Chondrocyte (in vitro differentiated cells): ENCODE measurements around the gene TTF2. TPM values are rescaled to one million over a fixed set of nuclear protein-coding genes. Genes with fewer than 3 reads are reported as not detected.

ENCODE experiments used
- DNase-seq: peaks from one replicate; pipeline ENCODE4 v3.0.0; 2021; ENCODE audit warnings: mixed read lengths, low spot score
- H3K27ac Mint-ChIP-seq: one replicate; pipeline ENCODE4 v1.8.0; 2021; ENCODE audit warnings: mild to moderate bottlenecking, moderate library complexity, mixed read lengths; ENCODE audit not compliant: unreplicated experiment
- H3K27me3 Mint-ChIP-seq: 2 replicates; pipeline ENCODE4 v1.8.0; 2021; ENCODE audit warnings: low read depth, mixed read lengths
- H3K36me3 Mint-ChIP-seq: 2 replicates; pipeline ENCODE4 v1.8.0; 2021; ENCODE audit warnings: low read depth, mixed read lengths
- H3K4me1 Mint-ChIP-seq: 2 replicates; pipeline ENCODE4 v1.8.0; 2021; ENCODE audit warnings: low read depth, mild to moderate bottlenecking, mixed read lengths
- H3K4me3 Mint-ChIP-seq: one replicate; pipeline ENCODE4 v1.8.0; 2021; ENCODE audit warnings: mild to moderate bottlenecking, moderate library complexity, mixed read lengths; ENCODE audit not compliant: unreplicated experiment
- H3K9me3 Mint-ChIP-seq: 2 replicates; pipeline ENCODE4 v1.8.0; 2021; ENCODE audit warnings: low read depth, mixed read lengths
- total RNA-seq: library from RNA; stranded (reverse); gene quantifications from 3 replicates; pipeline ENCODE4 v1.2.1, GENCODE V29; 2021
- TF ChIP-seq, protein P1 (sequence below): fragments of 200-600 bp; sonication (generic); IDR thresholded peaks from 2 replicates; pipeline ENCODE4 v1.5.0; 2021; ENCODE audit warnings: antibody characterized with exemption, mild to moderate bottlenecking, moderate library complexity

Gene TTF2
- total RNA-seq, 1 donor from 2014 or later, result 16.4 TPM

DNA sequence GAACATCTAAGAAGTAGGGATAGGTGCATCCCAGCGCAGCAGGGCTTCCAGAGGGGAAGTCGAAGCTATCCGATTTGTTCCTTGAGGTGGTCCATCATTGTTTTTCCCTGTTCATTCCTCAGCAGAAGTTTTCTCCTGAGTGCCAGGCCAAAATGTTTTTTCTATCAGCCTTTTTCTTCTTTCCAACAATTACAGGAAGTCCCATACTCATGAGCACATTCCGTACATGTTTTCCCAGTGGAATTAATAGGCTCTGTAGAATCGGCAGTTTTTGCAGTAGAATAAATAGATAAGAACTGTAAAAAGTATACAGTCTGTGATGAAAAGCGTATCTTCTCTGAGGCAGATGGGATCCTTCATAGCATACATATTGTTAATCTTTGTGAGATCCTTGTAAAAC is 33.8 kb upstream of the TTF2 start:
- TF ChIP-seq, protein P1, sequence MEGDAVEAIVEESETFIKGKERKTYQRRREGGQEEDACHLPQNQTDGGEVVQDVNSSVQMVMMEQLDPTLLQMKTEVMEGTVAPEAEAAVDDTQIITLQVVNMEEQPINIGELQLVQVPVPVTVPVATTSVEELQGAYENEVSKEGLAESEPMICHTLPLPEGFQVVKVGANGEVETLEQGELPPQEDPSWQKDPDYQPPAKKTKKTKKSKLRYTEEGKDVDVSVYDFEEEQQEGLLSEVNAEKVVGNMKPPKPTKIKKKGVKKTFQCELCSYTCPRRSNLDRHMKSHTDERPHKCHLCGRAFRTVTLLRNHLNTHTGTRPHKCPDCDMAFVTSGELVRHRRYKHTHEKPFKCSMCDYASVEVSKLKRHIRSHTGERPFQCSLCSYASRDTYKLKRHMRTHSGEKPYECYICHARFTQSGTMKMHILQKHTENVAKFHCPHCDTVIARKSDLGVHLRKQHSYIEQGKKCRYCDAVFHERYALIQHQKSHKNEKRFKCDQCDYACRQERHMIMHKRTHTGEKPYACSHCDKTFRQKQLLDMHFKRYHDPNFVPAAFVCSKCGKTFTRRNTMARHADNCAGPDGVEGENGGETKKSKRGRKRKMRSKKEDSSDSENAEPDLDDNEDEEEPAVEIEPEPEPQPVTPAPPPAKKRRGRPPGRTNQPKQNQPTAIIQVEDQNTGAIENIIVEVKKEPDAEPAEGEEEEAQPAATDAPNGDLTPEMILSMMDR, result no peak
- Mint-ChIP-seq H3K36me3 (no peaks in the 10 kb centered on the region), H3K9me3 (no peaks in the 10 kb centered on the region), H3K4me1 (peaks cover 25% of the 10 kb centered on the region), H3K27me3 (no peaks in the 10 kb centered on the region), H3K27ac (peak overlapping the region; percentile 83), H3K4me3 (no peak overlapping the region)
- DNase-seq, result no peak

DNA sequence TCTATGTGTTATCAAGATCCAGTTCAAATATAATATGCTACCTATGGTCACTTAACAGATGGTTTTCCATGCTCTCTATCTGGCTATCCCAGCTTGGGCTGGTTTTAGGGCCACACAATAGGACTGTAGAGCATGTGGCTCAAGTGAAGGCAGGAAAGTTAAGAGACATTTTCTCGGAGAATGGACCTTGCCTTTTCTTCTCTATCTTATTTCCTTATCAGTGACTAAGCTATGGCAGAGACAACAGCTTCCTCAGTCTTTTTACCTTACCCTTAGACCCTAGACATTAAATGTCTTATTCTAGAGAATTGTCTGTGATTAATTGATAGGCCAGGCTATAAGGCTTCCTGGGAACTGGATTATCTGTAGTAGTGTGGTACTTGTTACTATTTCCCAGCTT is 30.4 kb upstream of the TTF2 start:
- Mint-ChIP-seq H3K36me3 (no peaks in the 10 kb centered on the region), H3K4me1 (peaks cover 17% of the 10 kb centered on the region), H3K27ac (no peak overlapping the region), H3K9me3 (no peaks in the 10 kb centered on the region), H3K27me3 (no peaks in the 10 kb centered on the region), H3K4me3 (no peak overlapping the region)
- DNase-seq, result no peak
- TF ChIP-seq, protein P1, result no peak

DNA sequence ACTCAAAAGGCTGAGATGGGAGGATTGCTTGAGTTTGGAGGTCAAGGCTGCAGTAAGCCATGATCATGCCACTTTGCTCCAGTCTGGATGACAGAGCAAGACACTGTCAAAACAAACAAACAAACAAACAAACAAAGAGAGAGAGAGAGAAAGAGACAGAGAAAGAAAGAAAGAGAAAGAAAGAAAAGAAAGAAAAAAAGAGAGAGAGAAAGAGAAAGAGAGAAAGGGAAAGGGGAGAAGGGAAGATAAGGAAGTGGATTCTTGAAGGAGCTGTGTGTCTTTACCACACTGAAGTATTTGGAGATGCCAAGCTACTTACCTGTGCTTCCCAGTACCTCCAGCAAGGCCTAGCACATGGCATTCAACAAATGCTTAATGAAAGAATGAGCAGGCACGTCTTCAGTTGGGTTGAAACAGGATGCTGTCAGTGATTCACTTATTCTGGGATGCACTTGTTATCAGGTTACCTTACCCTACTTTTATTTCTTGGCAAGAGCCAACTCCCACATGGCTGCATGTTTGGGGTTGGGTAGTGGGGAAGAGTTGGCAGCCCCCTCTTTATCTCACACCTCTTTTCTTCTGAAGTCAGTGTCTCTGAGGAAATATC is 29.8 kb upstream of the TTF2 start:
- Mint-ChIP-seq H3K27me3 (no peaks in the 10 kb centered on the region), H3K27ac (no peak overlapping the region)
- TF ChIP-seq, protein P1, result no peak

DNA sequence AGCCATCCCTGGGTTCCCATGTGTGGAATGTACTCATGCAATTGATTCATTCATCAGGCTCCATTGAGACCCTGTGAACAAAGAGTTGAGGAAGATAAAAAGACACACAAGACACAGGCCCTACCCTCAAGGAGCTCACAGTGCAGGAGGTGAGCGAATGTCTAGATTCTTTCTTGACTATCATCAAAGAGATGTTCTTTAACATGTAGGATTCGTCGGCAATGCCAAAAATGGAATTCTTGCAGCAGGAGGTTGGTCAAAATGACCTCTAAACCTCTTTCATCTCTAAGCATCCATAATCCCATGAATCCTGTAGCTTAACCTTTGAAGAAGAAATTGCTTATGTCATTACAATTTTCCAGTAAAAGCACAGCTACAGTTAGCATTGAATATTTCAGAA is 27.9 kb upstream of the TTF2 start:
- Mint-ChIP-seq H3K9me3 (no peaks in the 10 kb centered on the region), H3K4me1 (no peaks in the 10 kb centered on the region), H3K4me3 (no peak overlapping the region), H3K27ac (no peak overlapping the region), H3K36me3 (no peaks in the 10 kb centered on the region), H3K27me3 (no peaks in the 10 kb centered on the region)
- TF ChIP-seq, protein P1, result no peak
- DNase-seq, result no peak

More for the DNA sequence above, 29.8 kb upstream of the TTF2 start:
- Mint-ChIP-seq H3K36me3 (no peaks in the 10 kb centered on the region), H3K4me1 (peaks cover 15% of the 10 kb centered on the region), H3K9me3 (no peaks in the 10 kb centered on the region), H3K4me3 (no peak overlapping the region)
- no peak for DNase-seq

DNA sequence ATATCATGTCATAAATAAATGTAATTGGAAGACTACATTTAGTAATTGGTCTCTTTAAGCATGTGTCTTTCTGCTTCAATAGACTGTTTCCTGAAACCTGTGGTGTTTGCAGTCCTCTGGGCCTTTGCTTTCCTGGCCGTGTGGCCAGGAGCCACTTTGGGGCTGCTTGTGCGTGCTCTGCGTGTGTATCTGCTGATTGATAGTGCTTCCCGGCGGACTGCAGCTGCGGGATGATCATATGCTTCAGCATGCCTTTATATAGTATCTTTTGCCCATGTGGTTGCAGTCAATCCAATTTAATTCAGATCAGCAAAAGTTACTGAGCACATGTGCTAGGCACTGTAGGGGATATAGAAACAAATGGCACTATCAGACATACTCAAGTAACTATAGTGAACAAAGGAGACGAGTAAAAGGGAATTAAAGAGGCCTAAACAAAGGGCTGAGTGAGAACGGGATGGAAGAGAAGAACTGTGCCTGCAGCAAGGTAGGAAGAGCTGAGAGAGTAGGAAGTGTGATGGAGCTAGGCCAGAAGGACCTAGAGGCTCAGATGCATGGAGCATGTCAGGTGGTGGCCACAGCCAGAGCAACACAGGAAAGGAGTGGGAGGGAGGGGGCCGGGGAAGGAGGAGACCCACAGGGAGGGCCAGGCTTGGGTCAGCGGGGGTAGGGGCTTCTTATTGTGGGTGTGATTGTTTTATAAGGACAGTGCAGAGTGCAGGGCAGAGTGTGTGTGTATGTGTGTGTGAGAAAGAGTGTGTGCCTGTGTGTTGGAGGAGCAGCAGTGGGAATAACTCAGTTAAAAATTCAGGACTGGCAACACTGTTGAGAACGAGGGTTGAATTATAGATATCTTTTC is 27.2 kb upstream of the TTF2 start:
- Mint-ChIP-seq H3K9me3 (no peaks in the 10 kb centered on the region), H3K4me3 (no peak overlapping the region), H3K36me3 (no peaks in the 10 kb centered on the region), H3K4me1 (peaks cover 3% of the 10 kb centered on the region), H3K27me3 (no peaks in the 10 kb centered on the region), H3K27ac (no peak overlapping the region)
- no peak for DNase-seq
- TF ChIP-seq, protein P1, result no peak
